CD4-positive, alpha-beta T cell treated with Interleukin-2 at 100 ng/mL for 4 hours (primary cell): ENCODE results near the gene BGLAP.
A peak's percentile ranks its signal among the peaks of the same experiment; 100 is the strongest.

ENCODE experiments used
- DNase-seq: peaks from one replicate; pipeline ENCODE4 v3.0.0-alpha.2; 2020; ENCODE audit warnings: low spot score

Gene BGLAP

DNA sequence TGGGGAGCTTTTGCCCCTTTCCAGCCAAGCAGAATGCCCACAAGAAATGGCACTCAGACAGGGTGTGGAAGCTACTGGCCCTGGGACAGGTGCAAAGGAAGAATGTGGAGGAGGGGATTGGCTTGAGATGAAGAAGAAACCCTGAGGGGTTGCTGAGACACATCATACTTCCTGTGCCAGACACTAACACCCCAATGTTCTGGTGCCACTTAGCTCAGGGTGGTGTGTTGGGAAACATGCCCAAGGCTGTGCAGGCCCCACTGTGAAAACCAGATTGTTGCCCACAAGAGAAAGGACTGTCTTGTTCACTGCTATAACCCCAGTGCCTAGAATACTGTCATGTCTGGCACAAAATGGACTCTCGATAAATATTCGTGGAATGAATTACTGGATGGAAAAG lies 15.7 kb downstream of the BGLAP start:
- no peak for DNase-seq

DNA sequence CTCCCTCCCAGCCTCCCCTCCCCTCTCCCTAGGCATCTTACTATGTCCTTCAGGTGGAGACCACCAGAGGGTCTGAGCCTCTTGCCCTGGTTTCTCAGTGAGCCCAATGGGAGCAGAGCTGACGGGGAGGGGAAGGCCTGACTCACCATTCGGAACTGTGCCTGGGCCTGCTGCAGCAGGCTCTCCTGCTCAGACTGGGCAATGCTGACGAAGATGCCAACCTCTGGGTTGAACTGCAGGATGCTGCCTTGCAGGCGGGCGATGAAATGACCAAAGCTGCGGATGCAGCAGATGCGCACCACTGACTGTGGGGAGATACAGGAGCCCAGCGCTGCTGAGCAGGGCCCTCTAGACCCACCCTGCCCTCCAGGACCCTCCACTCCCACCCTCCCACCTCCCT lies 16.9 kb downstream of the BGLAP start:
- no peak for DNase-seq

DNA sequence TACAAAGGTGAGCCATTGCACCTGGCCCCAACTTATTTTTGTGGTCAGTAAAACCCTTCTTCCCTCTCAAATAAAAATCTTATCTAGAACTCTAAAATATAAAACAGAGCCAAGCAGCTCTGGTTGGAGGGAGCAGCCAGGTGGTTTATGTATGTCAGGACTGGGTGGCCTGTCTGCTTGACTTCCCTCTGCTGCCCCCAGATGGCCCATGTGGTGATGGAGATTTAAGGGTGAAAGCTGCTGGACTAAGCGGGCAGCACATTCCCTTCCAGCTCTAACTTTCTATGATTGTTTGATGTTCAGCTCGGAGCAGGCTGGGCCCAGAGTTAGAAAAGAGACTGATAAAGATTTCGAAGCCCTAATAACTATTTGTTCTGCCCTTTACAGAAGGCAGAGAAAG lies 17.8 kb downstream of the BGLAP start:
- no peak for DNase-seq

DNA sequence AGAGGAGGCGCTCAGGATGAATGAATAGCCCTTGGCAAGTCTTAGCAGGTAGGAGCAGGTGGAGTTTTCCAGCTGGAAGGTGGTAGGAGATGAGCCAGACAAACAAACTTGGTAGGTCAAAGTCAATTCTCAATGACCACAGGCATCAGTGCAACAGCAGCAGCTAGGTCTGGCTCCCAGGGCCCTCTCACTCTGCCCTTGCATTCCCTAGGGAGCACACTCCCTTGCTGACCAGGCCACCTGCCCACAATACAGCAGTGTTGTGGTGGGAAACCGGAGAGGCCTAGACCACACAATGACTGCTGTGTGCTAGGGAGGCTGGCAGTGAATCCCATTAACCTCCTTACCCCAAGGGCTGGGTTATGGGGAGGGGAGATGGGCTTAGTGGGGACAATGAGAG lies 18.9 kb downstream of the BGLAP start:
- DNase-seq, result no peak

DNA sequence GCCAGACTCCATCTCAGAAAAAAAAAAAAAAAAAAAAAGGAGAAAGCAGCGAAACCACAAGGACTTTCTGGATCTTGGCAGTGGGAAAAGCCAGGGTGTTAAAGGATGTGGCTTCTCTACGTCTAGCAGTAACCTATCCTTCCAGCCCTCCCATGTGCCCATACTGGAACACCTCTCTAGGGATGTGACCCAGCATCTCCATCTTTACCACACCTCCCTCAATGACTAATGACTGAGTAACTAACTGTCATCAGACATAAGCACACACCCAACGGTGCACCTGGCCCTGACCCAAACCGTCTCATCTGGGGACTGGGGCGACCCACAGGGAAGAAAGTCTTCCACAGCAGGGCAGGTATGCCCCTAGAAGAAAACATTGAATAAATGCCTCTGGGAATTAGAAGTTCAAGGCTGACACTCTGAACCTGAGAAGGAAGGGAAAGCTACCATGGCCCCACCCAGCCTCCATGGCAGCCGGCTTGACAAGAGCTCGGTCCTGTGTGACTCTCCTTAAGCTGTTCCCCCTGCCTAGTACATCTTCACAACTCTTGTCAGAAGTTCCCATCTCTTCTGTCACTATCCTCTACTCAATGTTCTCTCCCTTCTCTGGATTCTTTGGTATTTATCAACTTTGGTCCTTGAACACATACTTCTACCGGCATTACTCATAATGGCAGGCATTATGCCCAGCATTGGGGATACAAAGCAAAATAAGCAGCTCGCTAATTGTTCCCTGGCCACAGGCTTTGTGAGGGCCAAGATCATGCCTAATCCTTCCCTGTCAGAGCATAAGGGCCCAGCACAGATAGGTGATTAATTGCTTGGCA lies 20.7 kb downstream of the BGLAP start:
- no peak for DNase-seq

DNA sequence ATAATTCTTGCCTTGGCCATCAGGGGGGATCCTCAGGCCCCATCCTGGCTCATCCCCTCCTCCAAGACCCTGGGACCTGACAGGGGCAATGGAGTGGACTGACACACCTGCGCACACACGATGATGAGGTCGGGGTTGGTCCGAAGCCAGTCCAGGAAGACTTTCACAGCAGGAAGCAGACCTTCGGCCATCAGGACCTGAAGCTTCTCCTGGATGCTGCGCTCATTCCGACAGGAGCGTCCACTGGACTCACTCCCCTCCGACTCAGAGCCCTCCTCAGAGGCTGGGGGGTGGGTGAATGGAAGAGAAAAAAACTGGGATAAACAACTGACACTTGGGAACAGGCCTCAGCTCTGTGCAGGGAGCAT lies 21.3 kb downstream of the BGLAP start:
- DNase-seq, result no peak

DNA sequence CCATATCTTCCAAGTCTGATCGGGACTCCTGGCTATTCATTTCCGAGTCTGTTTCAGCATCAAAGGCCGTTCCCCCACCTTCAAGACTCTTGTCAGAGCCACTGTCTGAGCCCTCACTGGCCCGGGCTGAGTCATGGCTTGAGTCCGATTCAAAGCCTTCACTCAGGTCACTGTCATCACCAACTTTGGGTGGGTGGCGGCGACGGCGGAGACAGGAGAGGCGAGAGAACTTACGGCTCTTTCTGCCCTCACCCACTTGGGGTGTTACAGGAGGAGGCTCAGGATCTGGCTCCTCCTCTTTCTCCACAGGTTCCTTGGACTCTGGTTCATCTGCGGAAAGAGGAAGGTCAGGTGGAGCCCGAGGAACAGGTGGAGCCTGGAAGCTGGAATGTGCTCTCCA lies 24.1 kb downstream of the BGLAP start:
- DNase-seq, result no peak

DNA sequence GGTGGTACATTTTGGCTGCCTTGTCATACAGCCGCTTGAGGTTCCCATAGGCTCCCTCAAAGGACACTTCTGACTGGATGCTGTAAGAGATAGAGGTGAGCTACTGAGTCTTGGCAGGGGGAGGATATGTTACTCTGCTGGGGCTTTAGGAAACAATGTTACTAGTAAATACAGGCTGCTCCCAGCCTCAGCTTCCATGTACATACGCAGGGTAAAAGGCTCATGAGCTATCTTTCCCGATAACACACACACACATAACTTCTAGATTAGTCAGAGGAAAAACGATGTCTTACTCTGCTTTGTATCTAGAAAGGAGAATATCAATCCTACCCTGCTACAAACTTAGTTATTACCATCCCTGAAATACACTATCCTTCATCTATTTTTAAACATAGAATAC lies 26.4 kb downstream of the BGLAP start:
- DNase-seq, result no peak

DNA sequence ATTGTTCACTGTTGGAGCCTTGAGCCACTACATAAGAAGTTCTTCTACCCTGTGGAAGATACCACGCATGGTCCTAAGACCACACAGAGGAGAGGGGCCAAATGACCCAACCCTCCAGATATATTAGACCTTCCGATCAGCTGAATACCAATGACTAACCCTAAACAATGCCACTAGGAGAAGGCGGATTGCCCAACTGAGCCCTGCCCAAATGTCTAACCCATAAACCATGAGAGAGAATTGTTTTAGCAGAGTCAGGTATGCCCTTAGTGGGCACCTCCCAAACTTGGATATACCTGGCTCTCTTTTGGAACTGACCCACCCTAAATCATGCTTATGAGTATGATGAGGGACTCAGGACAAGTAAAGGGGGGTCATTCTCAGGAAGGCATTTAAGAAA lies 28.3 kb downstream of the BGLAP start:
- no peak for DNase-seq

DNA sequence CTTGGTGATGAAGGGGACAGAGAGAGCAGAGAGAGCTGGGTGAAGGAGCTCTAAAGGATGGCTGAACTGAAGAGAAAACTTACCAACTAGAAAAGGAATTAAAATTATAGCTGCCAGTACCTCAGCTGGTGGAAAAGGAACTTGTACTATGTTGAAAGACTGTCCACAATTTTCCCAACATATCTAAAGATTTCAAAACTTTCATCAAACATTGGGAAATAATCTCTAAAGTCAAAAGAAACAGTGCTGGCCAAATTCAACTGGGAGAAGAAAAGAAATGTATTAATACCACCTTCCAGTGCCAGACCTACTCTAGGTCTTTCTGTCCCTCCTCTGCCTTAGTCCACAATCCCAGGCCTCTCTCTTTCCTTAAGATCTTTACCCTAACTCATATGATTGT lies 34.5 kb downstream of the BGLAP start:
- DNase-seq, result no peak

DNA sequence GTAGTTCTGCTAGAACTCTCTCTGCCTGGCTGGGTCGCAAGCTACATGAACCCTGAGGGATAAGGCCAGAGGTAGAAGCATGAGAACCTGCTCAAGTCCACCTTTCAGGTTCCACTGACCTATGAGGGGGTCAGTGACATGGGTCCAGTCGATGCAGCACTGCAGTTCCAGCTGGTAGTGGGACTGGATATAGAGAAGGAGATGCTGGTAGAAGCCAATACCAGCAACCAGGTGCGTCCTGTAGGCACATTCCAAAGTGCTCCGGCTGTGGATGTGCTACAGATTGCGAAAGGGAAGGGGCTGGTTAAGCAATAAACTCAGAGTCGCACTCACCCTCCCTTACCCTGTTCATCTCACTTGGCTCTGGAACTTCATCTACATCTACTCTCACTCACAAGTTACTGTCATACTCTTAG lies 35.0 kb downstream of the BGLAP start:
- DNase-seq, result no peak

DNA sequence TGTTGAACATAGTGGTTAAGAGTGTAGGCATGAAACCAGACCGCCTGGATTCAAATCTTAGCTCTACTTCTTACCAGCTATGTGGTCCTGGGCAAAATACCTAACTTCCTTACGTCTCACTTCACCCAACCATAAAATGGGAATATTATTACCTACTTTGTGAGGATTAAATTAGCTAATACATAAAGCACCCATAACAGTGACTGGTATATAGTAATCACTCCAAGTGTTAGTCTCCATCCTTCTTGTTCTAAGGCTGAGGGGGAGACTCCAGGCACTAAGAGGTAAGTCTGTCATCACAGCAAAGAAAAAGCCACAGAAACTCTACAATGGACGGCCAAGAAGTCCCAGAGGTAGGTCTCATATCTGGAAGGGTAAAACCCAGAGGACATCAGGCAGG lies 37.9 kb downstream of the BGLAP start:
- DNase-seq, result no peak

DNA sequence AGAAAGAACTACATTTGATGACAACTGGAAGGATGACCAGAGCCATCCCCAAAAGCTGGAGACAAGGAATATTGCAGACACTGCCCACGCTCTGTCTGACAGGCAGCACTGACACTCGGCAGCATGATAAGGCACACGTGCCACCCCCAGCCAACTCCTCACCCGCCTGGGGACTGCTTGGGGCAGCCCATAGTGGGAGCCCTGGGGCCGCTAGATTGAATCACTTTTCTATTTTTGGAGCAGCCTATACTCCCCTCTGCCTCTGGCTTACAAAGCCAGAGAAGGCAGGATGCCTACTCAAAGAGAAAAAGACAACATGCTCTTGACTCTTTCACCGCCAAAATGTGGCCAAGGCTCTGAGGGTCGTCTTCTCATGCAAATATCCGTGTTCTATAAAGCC lies 39.3 kb downstream of the BGLAP start:
- DNase-seq, result peak; percentile 19

DNA sequence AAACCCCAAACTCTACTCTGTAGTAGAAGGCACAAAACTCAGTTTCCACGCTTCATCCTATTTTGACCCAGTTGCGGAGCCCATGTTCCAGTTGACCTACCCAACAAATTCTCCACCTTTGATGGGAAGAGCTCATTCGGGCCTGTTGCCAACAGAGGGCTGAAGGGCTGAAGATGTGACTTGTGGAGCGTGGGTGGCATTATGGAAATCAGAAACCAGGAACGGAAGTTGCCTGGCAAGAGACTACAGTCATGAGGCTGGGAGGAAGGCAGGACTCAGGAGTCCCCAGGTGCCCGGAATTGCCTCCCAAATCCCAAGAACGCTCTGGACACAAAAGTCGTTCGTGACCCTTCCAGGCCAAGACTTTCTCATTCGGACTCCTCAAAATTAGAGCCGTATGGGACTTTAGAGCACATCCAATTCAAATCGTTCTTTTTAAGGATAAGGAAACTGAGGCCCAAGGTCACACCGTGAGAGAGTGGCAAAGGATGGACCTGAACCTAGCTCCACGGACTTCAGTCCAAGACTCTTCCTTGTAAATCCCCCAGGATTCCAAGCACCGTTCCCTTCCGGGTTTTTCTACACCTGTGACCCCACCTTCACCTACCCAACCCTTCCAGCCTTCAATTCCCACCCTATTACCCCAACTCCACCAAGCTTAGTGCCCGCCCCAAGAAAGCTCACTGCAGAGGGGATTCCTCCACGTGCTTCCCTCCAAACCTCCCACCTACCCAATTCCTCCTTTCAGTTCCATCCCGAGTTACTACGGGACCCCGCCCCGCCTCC lies 39.9 kb downstream of the BGLAP start:
- DNase-seq, result no peak

DNA sequence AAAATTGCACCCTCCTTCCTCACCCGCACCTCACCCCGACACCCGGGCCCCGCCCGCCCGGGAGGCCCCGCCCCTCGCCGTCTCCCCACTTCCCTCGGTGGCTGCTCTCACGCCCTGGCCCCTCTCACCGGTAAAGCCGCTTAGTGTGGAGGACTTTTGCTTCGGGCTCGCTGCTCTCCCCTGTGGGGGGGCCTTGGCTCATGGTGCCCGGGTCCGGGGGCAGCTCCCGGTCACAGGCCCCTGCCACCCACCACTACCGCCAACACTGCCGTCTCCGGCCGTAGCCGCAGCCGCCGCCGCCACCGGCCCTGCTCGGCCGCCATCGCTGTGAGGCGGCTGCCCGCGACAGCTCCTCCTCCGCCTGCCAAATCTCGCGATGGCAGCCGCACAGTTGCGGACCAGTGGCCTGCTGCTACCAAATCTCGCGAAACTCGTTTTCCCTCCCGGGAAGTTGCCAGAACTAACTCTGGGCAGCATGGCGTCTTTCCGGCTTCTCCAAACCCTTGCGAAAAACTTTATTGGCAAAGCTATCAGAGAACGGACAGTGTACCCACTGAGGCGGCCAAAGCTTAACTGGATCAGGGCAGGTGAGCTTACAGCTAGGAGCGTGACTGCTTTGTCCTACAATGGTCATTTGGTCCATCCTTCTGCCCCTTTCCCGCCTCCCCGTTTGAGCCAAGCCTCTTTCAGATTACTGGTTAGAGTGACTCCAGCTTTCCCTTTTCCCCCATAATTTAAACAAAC lies 40.7 kb downstream of the BGLAP start, which contains the start of gene SMG5:
Gene SMG5 (minus strand): TSS at position 347 of the 744 bp plus-strand sequence. CDS start 145 bp downstream, at position 202.
- peak; percentile 98 for DNase-seq

DNA sequence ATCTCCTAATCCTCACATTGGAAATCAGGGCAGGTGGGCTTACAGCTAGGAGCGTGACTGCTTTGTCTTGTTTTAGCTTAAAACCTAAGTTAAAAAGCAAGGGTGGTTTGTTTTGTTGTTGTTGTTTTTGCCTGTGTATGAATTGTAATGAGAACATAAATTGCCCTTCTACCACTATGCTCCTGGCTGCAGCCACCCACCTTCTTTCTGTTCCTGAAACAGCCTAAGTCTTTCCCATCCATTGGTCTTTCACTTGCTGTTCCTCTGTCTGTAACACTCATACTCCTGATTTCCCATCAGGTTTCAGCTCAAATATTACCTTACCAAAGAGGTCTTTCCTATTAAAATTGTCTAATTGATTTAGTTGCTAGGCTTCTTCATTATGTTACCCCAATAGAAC lies 41.5 kb downstream of the BGLAP start:
- DNase-seq, result no peak

DNA sequence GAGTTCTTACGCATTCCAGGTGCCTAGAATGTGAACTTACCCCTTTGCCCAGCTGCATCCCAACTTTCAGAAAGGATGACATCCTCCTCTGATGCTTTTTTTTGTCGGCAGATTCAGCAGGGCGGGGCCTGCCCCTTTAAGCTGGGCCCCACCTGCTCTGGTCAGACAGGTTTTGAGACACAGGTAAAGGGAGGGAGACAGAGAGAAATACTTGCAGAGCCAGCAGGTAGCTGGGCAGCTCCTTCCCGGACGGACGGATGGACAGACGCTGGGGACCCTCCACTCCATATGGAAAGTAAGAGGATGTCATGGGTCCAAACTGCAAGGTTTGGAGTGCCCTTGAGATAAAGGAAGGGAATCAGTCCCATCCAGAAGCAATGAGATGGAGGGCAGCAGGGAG lies 42.1 kb downstream of the BGLAP start, which contains the start of gene TMEM79:
Gene TMEM79 (plus strand): TSS at position 214 of the 400 bp plus-strand sequence. CDS start 902 bp downstream, outside the sequence.
- DNase-seq, result no peak

DNA sequence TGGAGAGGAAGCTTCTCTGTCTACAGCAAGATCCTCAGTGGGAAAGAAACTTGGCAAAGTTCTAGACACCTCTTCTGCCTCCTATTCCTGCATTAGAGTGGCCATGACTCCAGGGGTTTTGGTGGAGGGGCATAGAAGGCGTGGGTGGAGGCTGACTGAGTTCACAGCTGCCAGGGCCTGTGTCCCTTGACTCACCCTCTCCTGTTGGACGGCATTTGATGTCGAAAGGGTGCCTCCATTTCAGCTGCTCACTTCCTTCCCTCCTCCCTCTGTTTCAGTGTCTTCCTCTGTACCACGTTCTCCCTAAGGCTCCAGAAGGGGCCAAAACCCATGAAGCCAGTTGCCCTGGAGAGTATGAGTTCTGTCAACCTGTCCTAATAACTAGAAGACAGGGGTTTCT lies 42.8 kb downstream of the BGLAP start:
- DNase-seq, result no peak

DNA sequence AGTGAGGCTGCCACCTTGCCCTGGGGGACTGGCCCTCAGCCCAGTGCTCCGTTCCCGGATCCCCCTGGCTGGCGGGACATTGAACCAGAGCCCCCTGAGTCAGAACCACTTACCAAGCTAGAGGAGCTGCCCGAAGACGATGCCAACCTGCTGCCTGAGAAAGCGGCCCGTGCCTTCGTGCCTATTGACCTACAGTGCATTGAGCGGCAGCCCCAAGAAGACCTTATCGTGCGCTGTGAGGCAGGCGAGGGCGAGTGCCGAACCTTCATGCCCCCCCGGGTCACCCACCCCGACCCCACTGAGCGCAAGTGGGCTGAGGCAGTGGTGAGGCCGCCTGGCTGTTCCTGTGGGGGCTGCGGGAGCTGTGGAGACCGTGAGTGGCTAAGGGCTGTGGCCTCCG lies 43.5 kb downstream of the BGLAP start:
- no peak for DNase-seq

DNA sequence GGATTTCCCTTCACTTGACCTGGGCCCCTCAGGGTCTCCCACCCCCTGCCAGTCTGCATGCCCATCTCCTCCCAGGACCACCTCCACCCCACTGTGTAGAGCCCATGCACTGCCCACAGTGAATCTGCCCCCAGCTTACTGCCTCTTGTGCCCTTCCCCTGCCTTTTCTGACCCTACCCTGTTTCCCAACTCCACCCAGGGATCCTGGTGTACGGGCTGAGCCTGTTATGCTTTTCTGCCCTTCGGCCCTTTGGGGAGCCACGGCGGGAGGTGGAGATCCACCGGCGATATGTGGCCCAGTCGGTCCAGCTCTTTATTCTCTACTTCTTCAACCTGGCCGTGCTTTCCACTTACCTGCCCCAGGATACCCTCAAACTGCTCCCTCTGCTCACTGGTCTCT lies 44.1 kb downstream of the BGLAP start:
- DNase-seq, result no peak

DNA sequence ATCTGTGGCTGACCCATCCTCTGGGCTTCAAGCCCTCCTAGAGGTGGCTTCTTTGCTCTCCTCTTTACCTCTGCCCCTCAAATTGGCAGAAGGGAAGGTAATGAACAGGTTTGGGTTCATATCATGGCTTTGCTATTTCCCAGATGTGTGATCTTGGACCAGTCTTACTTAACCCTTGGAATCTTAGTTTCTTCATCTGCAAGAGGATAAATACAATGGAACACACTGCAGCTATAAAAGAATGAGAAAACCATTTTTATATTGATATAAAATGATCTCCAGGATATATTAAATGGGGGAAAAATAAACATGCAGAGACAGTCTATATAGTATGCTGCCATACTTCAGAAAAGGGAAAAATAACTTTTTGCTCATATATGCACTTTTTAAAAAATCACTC lies 47.9 kb downstream of the BGLAP start:
- no peak for DNase-seq

DNA sequence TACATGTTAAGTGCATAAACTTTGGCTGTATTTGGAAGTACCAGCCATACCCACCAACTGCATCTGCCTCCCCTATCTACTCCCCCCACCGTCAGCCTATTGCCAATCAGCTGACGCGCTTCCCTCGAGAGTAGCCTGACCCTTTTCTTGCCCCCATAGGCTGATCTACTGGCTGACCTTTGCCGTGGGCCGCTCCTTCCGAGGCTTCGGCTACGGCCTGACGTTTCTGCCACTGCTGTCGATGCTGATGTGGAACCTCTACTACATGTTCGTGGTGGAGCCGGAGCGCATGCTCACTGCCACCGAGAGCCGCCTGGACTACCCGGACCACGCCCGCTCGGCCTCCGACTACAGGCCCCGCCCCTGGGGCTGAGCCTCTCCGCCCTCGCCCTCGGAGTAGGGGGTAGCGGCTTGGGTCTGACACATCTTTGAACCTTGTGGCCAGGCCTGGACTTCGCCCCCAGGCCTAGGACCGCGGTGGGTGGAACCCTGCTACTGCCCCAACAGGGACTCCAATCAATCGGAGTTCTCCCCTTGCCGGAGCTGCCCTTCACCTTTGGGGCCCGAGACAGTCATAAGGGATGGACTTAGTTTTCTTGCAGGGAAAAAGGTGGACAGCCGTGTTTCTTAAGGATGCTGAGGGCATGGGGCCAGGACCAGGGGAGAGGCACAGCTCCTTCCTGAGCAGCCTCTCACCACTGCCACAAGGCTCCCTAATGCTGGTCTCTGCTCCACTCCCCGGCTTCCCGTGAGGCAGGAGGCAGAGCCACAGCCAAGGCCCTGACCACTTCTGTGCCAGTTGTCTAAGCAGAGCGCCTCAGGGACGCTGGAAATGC lies 49.5 kb downstream of the BGLAP start:
- no peak for DNase-seq
